ENCODE results near the gene LAMA2.

Gene LAMA2

GRCh38 chr6:129565366-129565765 is 682.4 kb downstream of the LAMA2 start:
- Histone ChIP-seq H3K9ac (ENCODE audit: low read length) (no peak overlapping the region), H3K36me3 (ENCODE audit: control insufficient read depth, insufficient read depth, low read length) (no peaks in the 10 kb centered on the region), H3K9me3 (ENCODE audit: control insufficient read depth, low read length) (no peaks in the 10 kb centered on the region), H3K4me3 (ENCODE audit: low read length) (no peak overlapping the region), H3K27me3 (ENCODE audit: control insufficient read depth, insufficient read depth, low read length) (no peaks in the 10 kb centered on the region), H3K4me1 (ENCODE audit: control insufficient read depth, insufficient read depth, low read length) (no peaks in the 10 kb centered on the region)

GRCh38 chr6:129565811-129566210 is 682.9 kb downstream of the LAMA2 start:
- Histone ChIP-seq H3K4me3 (ENCODE audit: low read length) (no peak overlapping the region), H3K9me3 (ENCODE audit: control insufficient read depth, low read length) (no peaks in the 10 kb centered on the region), H3K27me3 (ENCODE audit: control insufficient read depth, insufficient read depth, low read length) (no peaks in the 10 kb centered on the region), H3K4me1 (ENCODE audit: control insufficient read depth, insufficient read depth, low read length) (no peaks in the 10 kb centered on the region), H3K36me3 (ENCODE audit: control insufficient read depth, insufficient read depth, low read length) (no peaks in the 10 kb centered on the region), H3K9ac (ENCODE audit: low read length) (no peak overlapping the region)
